H1 (cell line): Measurements from ENCODE around the gene WWP2. TPM values are rescaled to one million over a fixed set of nuclear protein-coding genes. Genes with fewer than 3 reads are reported as not detected.

Experiments
- BRCA1 ChIP-seq: IDR thresholded peaks from 2 replicates; pipeline ENCODE4 v1.6.1; 2012; ENCODE audit warnings: low read depth, low read length, improper control_type of control experiment
- HDAC2 ChIP-seq, 2 experiments: fragments of 300-600 bp in 1 of 2; sonication (generic) in 1 of 2; IDR thresholded peaks; 2 replicates each; pipeline ENCODE4 v1.6.1; 2011 to 2012; ENCODE audit warnings: low read depth in 2 of 2, low read length in 2 of 2, mild to moderate bottlenecking in 2 of 2, moderate library complexity in 2 of 2, borderline replicate concordance in 1 of 2, inconsistent platforms in 1 of 2
- KDM4A ChIP-seq: IDR thresholded peaks from one replicate; pipeline ENCODE4 v1.7.1; 2012; ENCODE audit warnings: low read depth, mild to moderate bottlenecking, moderate library complexity, low read length, inconsistent platforms; ENCODE audit not compliant: severe bottlenecking
- TAF1 ChIP-seq: IDR thresholded peaks from 2 replicates; pipeline ENCODE4 v1.6.1; 2011; ENCODE audit warnings: mild to moderate bottlenecking, low read depth, low read length
- polyA plus RNA-seq, 7 experiments: library from polyadenylated mRNA; depleted of rRNA in 3 of 7; stranded (reverse) in 5 of 7; unstranded in 2 of 7; fragments of >200 nt in 5 of 7; fragments of 200-250 nt in 2 of 7; gene quantifications; 1 replicate in 5 of 7; 2 replicates in 1 of 7; 4 replicates in 1 of 7; pipeline versions ENCODE4 v1.2.1 to v1.2.3, GENCODE V29; 2011 to 2013; ENCODE audit warnings: missing spikeins in 2 of 7, mixed read lengths in 2 of 7
- total RNA-seq: library from RNA; stranded (reverse); fragmentation: NEBNext Ultra II Directional; extraction: Animal tissue kit (Norgen Biotek cat#: 25700); gene quantifications from 2 replicates; pipeline ENCODE4 v1.2.1, GENCODE V29; 2021
- TF ChIP-seq, protein P1 (sequence below), 3 experiments: IDR thresholded peaks; 1 replicate in 2 of 3; 2 replicates in 1 of 3; pipeline versions ENCODE4 v1.5.1 to v1.6.1; 2011; ENCODE audit warnings: low read length in 3 of 3, mild to moderate bottlenecking in 3 of 3, inconsistent platforms in 2 of 3, low read depth in 1 of 3, moderate library complexity in 1 of 3; ENCODE audit not compliant: insufficient read depth in 1 of 3; ENCODE audit errors: control extremely low read depth in 1 of 3
- TF ChIP-seq, protein P2 (sequence below): fragments of 300-600 bp; sonication (generic); IDR thresholded peaks from 2 replicates; pipeline ENCODE4 v1.7.1; 2012; ENCODE audit warnings: low read length, moderate library complexity, mild to moderate bottlenecking, inconsistent platforms; ENCODE audit not compliant: insufficient replicate concordance

WWP2 gene
- total and polyA plus RNA-seq, 2 of the 8 experiments (the other 6 are each of a cell fraction or from before 2014, with no cell fraction given), result 14.1 to 42.2 TPM

DNA sequence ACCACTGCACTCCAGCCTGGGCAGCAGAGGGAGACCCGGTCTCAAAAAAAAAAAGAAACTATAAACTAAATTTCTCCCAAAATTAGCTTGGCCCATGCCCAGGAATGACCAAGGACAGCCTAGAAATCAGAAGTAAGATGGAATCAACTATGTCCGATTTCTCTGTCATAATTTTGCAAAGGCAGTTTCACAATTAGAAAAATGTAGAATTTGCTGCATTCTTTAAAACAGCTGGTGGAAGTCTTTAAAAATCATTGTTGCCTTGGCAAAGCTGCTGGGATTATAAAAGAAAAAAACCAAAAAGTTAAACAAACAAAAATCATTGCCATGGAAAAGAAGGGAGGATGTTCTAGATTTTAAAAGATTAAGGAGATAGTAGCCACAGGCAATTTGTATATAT lies 32.4 kb downstream of the WWP2 start (continued):
- TF ChIP-seq KDM4A (no peak), BRCA1 (no peak), HDAC2 (IDR thresholded peaks at IDR 0.05; ENCODE audit: borderline replicate concordance in 1 of 2, low read depth in 2 of 2, low read length in 2 of 2) (no peak), TAF1 (no peak)
- TF ChIP-seq, protein P1, sequence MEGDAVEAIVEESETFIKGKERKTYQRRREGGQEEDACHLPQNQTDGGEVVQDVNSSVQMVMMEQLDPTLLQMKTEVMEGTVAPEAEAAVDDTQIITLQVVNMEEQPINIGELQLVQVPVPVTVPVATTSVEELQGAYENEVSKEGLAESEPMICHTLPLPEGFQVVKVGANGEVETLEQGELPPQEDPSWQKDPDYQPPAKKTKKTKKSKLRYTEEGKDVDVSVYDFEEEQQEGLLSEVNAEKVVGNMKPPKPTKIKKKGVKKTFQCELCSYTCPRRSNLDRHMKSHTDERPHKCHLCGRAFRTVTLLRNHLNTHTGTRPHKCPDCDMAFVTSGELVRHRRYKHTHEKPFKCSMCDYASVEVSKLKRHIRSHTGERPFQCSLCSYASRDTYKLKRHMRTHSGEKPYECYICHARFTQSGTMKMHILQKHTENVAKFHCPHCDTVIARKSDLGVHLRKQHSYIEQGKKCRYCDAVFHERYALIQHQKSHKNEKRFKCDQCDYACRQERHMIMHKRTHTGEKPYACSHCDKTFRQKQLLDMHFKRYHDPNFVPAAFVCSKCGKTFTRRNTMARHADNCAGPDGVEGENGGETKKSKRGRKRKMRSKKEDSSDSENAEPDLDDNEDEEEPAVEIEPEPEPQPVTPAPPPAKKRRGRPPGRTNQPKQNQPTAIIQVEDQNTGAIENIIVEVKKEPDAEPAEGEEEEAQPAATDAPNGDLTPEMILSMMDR (IDR thresholded peaks at IDR 0.05; ENCODE audit: control extremely low read depth in 1 of 3, insufficient read depth in 1 of 3, low read depth in 1 of 3, low read length in 3 of 3), result no peak
- TF ChIP-seq, protein P2, sequence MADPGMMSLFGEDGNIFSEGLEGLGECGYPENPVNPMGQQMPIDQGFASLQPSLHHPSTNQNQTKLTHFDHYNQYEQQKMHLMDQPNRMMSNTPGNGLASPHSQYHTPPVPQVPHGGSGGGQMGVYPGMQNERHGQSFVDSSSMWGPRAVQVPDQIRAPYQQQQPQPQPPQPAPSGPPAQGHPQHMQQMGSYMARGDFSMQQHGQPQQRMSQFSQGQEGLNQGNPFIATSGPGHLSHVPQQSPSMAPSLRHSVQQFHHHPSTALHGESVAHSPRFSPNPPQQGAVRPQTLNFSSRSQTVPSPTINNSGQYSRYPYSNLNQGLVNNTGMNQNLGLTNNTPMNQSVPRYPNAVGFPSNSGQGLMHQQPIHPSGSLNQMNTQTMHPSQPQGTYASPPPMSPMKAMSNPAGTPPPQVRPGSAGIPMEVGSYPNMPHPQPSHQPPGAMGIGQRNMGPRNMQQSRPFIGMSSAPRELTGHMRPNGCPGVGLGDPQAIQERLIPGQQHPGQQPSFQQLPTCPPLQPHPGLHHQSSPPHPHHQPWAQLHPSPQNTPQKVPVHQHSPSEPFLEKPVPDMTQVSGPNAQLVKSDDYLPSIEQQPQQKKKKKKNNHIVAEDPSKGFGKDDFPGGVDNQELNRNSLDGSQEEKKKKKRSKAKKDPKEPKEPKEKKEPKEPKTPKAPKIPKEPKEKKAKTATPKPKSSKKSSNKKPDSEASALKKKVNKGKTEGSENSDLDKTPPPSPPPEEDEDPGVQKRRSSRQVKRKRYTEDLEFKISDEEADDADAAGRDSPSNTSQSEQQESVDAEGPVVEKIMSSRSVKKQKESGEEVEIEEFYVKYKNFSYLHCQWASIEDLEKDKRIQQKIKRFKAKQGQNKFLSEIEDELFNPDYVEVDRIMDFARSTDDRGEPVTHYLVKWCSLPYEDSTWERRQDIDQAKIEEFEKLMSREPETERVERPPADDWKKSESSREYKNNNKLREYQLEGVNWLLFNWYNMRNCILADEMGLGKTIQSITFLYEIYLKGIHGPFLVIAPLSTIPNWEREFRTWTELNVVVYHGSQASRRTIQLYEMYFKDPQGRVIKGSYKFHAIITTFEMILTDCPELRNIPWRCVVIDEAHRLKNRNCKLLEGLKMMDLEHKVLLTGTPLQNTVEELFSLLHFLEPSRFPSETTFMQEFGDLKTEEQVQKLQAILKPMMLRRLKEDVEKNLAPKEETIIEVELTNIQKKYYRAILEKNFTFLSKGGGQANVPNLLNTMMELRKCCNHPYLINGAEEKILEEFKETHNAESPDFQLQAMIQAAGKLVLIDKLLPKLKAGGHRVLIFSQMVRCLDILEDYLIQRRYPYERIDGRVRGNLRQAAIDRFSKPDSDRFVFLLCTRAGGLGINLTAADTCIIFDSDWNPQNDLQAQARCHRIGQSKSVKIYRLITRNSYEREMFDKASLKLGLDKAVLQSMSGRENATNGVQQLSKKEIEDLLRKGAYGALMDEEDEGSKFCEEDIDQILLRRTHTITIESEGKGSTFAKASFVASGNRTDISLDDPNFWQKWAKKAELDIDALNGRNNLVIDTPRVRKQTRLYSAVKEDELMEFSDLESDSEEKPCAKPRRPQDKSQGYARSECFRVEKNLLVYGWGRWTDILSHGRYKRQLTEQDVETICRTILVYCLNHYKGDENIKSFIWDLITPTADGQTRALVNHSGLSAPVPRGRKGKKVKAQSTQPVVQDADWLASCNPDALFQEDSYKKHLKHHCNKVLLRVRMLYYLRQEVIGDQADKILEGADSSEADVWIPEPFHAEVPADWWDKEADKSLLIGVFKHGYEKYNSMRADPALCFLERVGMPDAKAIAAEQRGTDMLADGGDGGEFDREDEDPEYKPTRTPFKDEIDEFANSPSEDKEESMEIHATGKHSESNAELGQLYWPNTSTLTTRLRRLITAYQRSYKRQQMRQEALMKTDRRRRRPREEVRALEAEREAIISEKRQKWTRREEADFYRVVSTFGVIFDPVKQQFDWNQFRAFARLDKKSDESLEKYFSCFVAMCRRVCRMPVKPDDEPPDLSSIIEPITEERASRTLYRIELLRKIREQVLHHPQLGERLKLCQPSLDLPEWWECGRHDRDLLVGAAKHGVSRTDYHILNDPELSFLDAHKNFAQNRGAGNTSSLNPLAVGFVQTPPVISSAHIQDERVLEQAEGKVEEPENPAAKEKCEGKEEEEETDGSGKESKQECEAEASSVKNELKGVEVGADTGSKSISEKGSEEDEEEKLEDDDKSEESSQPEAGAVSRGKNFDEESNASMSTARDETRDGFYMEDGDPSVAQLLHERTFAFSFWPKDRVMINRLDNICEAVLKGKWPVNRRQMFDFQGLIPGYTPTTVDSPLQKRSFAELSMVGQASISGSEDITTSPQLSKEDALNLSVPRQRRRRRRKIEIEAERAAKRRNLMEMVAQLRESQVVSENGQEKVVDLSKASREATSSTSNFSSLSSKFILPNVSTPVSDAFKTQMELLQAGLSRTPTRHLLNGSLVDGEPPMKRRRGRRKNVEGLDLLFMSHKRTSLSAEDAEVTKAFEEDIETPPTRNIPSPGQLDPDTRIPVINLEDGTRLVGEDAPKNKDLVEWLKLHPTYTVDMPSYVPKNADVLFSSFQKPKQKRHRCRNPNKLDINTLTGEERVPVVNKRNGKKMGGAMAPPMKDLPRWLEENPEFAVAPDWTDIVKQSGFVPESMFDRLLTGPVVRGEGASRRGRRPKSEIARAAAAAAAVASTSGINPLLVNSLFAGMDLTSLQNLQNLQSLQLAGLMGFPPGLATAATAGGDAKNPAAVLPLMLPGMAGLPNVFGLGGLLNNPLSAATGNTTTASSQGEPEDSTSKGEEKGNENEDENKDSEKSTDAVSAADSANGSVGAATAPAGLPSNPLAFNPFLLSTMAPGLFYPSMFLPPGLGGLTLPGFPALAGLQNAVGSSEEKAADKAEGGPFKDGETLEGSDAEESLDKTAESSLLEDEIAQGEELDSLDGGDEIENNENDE, result no peak
